ENCODE results near the gene PISD.

PISD gene

DNA sequence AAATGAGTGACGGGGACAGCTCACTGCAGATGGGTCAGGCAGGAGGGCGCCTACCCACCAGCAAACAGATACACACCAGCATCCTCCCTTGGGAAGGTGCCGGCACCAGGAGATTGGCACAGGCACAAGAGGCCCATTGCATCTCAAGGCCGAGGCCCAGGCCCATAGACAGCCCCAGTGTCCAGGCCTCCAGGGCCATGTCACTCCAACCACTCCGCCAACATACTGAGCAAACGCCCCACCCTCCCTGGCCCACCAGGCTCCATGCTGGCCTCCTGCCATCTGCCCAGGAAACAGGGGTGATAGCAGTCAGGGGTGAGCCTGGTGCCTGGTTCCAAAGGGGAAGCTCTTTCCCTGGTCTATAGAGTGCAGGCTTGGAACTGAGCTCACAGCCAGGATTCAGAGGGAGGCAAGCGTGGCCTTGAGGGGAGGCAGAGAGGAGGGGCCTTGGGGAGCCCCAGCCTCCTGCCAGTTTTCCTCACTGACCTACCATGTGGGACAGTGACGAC, 34.7 kb downstream of the PISD start:
- TF ChIP-seq POLR2AphosphoS5 (IDR thresholded peaks at IDR 0.05; ENCODE audit: low read depth) = no peak
- TF ChIP-seq, protein P1, sequence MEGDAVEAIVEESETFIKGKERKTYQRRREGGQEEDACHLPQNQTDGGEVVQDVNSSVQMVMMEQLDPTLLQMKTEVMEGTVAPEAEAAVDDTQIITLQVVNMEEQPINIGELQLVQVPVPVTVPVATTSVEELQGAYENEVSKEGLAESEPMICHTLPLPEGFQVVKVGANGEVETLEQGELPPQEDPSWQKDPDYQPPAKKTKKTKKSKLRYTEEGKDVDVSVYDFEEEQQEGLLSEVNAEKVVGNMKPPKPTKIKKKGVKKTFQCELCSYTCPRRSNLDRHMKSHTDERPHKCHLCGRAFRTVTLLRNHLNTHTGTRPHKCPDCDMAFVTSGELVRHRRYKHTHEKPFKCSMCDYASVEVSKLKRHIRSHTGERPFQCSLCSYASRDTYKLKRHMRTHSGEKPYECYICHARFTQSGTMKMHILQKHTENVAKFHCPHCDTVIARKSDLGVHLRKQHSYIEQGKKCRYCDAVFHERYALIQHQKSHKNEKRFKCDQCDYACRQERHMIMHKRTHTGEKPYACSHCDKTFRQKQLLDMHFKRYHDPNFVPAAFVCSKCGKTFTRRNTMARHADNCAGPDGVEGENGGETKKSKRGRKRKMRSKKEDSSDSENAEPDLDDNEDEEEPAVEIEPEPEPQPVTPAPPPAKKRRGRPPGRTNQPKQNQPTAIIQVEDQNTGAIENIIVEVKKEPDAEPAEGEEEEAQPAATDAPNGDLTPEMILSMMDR (IDR thresholded peaks at IDR 0.05; ENCODE audit: insufficient read depth, low read length) = no peak
- Histone ChIP-seq H3K27ac (replicated peaks) (no peak overlapping the region), H3K4me3 (replicated peaks; ENCODE audit: insufficient read depth, low read length) (no peak overlapping the region), H3K27me3 (ENCODE audit: insufficient read depth, poor library complexity, severe bottlenecking) (no peaks in the 10 kb centered on the region)
- DNase-seq (ENCODE audit: low read depth in 1 of 2, low spot score in 1 of 2) = no peak

GRCh38 chr22:31626427-31627150, 35.4 kb downstream of the PISD start:
- H3K27me3 ChIP-seq (ENCODE audit: insufficient read depth, poor library complexity, severe bottlenecking) = no peaks in the 10 kb centered on the region
- H3K4me3 ChIP-seq (replicated peaks; ENCODE audit: insufficient read depth, low read length) = no peak overlapping the region
- H3K27ac ChIP-seq (replicated peaks) = no peak overlapping the region
- TF ChIP-seq POLR2AphosphoS5 (IDR thresholded peaks at IDR 0.05; ENCODE audit: low read depth) (no peak), SPI1 (IDR thresholded peaks at IDR 0.05; ENCODE audit: borderline replicate concordance, low read depth) (no peak), GABPA (IDR thresholded peaks at IDR 0.05; ENCODE audit: low read depth) (no peak)
- TF ChIP-seq, protein P2, sequence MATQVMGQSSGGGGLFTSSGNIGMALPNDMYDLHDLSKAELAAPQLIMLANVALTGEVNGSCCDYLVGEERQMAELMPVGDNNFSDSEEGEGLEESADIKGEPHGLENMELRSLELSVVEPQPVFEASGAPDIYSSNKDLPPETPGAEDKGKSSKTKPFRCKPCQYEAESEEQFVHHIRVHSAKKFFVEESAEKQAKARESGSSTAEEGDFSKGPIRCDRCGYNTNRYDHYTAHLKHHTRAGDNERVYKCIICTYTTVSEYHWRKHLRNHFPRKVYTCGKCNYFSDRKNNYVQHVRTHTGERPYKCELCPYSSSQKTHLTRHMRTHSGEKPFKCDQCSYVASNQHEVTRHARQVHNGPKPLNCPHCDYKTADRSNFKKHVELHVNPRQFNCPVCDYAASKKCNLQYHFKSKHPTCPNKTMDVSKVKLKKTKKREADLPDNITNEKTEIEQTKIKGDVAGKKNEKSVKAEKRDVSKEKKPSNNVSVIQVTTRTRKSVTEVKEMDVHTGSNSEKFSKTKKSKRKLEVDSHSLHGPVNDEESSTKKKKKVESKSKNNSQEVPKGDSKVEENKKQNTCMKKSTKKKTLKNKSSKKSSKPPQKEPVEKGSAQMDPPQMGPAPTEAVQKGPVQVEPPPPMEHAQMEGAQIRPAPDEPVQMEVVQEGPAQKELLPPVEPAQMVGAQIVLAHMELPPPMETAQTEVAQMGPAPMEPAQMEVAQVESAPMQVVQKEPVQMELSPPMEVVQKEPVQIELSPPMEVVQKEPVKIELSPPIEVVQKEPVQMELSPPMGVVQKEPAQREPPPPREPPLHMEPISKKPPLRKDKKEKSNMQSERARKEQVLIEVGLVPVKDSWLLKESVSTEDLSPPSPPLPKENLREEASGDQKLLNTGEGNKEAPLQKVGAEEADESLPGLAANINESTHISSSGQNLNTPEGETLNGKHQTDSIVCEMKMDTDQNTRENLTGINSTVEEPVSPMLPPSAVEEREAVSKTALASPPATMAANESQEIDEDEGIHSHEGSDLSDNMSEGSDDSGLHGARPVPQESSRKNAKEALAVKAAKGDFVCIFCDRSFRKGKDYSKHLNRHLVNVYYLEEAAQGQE (IDR thresholded peaks at IDR 0.05; ENCODE audit: insufficient replicate concordance, low read depth) = no peak
- TF ChIP-seq, protein P1 (IDR thresholded peaks at IDR 0.05; ENCODE audit: insufficient read depth, low read length) = no peak
- DNase-seq (ENCODE audit: low read depth in 1 of 2, low spot score in 1 of 2) = no peak

DNA sequence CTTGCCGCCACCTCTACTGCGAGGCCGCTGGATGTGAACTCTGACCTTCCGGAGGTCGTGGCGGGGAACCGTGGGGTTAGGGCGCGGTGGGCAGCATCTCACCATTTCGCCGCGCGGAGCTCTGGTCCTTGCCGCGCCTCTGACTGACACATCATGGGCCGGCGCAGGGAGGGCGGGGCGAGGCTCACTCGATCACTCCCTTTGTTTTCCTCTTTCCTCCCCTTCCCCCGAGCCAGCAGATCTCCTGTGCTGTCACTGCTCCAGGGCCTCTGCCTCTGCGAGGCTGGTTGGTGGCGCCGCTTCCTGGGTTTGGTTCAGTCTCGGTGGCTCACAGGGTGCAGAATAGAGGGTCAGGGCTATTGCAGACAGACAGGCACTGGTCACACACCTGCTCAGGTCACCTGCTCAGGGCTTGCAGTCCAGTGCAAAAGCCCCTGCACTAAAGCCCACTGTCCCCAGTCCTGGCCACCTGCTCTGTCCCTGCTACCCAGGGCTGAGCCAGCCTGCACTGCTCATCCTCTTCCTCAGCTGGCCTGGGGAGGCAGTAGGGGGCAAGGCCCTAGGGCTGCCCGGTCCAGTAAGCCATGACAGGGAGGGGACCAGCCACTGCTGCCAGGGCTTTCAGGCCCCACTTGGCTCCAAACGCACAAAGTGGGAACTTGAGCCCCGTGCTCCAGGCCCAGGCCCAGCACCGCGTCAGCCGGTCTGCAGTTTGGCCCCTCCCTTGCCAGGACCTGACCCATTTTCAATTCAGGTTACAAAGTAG, 36.2 kb downstream of the PISD start:
- no peak for DNase-seq (ENCODE audit: low read depth in 1 of 2, low spot score in 1 of 2)
- no peaks in the 10 kb centered on the region for H3K27me3 ChIP-seq (ENCODE audit: insufficient read depth, poor library complexity, severe bottlenecking)
- TF ChIP-seq POLR2AphosphoS5 (IDR thresholded peaks at IDR 0.05; ENCODE audit: low read depth) = no peak
- TF ChIP-seq GABPA (IDR thresholded peaks at IDR 0.05; ENCODE audit: low read depth) = no peak
- H3K4me3 ChIP-seq (replicated peaks; ENCODE audit: insufficient read depth, low read length) = no peak overlapping the region
- H3K27ac ChIP-seq (replicated peaks) = no peak overlapping the region

GRCh38 chr22:31625257-31625640, 36.8 kb downstream of the PISD start:
- H3K4me3 ChIP-seq (replicated peaks; ENCODE audit: insufficient read depth, low read length) = no peak overlapping the region
- no peak for DNase-seq (ENCODE audit: low read depth in 1 of 2, low spot score in 1 of 2)
- no peak overlapping the region for H3K27ac ChIP-seq (replicated peaks)
- no peaks in the 10 kb centered on the region for H3K27me3 ChIP-seq (ENCODE audit: insufficient read depth, poor library complexity, severe bottlenecking)
- TF ChIP-seq POLR2AphosphoS5 (IDR thresholded peaks at IDR 0.05; ENCODE audit: low read depth) (no peak), GABPA (IDR thresholded peaks at IDR 0.05; ENCODE audit: low read depth) (no peak), SPI1 (IDR thresholded peaks at IDR 0.05; ENCODE audit: borderline replicate concordance, low read depth) (no peak)
- TF ChIP-seq, protein P1 (IDR thresholded peaks at IDR 0.05; ENCODE audit: insufficient read depth, low read length) = no peak
- TF ChIP-seq, protein P2 (IDR thresholded peaks at IDR 0.05; ENCODE audit: insufficient replicate concordance, low read depth) = no peak

All from HL-60 (cell line).